GM19043 (cell line): ENCODE data around the gene ANKRD63.

Experiments
- ATAC-seq: cut with Tn5 transposase; IDR thresholded peaks from one replicate; pipeline ENCODE4 v1.9.1; 2021; ENCODE audit warnings: low read depth; ENCODE audit not compliant: unreplicated experiment

ANKRD63 gene

DNA sequence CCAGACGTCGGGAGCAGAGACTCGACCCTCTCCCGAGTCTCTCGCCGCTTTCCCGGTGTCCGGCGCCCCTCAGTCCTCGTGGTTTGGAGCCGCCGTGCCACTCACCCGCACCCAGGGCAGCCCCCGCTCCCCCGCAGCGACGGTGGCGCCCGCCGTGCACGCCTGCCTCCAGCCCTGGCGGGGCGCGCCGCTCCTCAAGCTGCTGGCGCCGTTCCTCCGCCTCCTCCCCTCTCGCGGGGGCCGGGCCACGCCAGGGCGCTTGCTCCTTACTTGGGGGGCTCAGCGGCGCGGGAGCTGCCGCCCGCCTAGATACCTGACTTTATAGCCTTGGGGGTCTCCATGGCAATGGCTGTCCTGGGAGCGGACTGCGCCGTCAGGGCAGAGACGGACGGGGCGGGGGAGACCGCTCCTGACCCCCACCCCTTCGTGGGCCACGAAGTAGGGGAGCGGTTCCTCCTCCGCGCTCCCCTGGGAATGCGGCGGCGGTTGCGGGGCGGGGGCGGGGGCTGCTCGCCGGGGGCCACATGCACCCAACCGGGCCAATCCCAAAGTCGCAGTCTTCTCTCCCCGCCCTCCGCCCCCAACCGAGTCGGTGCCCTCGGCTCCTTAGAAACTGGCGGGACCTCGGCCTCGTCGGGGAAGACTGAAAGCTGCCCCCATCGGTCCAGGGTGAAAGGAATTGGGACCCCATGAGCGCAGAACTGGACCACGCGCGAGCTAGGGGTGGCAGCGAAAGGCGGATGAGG, at the start of gene ANKRD63:
TSS of gene ANKRD63 (minus strand) at position 196 of the 746 bp plus-strand sequence. CDS start 478 bp downstream, outside the sequence.
- no peak for ATAC-seq

DNA sequence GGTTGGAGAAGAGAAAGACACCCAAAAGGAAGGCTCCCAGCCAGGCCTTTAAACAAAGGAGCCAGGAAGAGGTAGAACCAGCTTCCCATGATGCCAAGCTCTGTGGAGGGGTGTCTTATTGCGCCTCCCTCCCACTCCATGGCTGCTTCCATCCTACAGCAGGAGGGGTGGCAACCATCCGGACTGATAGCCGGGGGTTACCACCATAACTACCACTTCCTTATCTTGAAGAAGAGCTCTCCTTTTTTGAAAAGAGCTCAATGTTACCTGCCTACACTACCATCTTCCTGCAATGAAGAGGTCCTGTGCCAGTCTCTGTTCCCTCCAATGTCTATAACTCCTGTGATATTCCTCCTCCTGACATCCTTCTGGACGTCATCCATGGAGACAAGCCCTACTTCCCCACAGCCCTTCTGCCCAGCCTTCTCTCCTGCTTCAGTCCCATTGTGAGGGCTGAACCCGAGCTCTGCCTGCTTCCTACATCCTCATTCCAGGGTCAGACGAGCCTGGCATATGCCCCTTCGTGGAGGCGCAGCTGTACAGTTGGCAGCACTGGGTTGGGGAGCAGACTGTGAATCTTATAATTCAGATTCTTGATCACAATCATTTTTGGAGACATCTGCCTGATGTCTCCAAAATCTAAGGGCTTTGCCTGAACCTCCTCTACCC, 49.4 kb upstream of the ANKRD63 start:
- no peak for ATAC-seq

GRCh38 chr15:40331637-40332036, 48.8 kb upstream of the ANKRD63 start:
- ATAC-seq, result no peak

GRCh38 chr15:40331026-40331425, 48.2 kb upstream of the ANKRD63 start:
- no peak for ATAC-seq

DNA sequence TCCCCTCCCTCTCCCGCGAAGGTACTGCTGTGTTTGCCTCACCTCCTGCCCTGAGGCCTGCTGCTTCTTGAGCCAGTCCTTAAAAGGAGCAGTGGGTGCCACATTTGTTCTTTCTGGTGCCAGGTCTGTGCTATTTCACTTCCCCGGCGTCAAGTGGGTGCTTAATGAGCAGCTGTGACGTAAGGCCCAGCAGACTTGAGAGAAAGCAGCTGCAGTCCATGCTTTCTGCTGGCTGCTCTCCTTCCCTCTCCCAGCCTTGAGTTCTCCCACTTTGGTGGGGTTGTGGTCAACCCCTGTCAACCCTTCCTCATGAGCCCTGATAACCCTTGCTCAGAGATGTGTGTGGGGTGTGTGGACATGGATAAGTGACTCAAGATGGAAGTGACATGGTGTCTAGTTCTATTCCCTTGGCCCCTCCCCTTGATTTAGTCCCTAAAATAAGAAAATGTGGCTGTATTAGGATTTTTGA, 47.5 kb upstream of the ANKRD63 start:
- no peak for ATAC-seq

DNA sequence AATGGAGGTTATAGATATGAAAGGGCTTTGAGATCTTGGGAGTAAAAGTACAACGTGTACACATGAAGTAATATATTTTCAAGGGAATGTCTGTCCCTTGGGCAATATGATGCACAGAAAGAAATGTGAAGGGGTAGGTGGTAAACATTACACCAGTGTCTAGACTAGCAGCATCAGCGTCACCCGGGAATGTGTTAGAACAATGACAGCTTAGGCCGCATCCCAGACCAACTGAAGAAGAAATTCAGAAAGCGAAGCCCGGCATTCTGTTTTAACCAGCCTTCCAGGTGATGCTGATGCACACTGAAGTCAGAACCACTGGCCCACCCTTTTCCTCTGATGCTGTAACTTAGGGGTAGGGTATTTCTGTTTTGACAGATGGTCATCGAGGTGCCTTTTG, 46.9 kb upstream of the ANKRD63 start:
- ATAC-seq, result no peak

- ATAC-seq, result no peak
These were observed 45.9 kb upstream of the ANKRD63 start for GRCh38 chr15:40328751-40329150.

- no peak for ATAC-seq
These were observed 45.3 kb upstream of the ANKRD63 start for GRCh38 chr15:40328176-40328575.

DNA sequence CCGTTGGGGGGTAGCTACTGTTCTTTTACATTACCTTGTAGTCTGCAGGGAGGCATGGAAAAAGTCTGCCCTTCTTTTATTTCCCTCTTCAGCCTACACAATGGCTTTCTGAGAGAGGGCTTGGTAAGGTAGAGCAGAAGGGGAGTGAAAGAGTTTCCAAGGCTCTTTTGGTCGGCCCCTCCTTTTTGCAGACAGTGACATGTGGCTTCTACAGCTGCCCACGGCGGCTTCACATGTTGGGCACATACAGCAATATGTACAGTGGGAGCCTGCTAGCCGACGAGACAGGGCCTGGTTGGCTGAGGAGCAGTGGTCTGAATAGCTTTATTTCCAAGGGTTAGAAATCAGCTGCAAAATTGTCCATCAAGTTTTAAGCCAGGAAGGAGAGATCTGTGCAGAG, 44.6 kb upstream of the ANKRD63 start:
- no peak for ATAC-seq

- no peak for ATAC-seq
These were observed 42.8 kb upstream of the ANKRD63 start for GRCh38 chr15:40325700-40326099.

- ATAC-seq, result no peak
These were observed 42.3 kb upstream of the ANKRD63 start for GRCh38 chr15:40325188-40325587.

- no peak for ATAC-seq
These were observed 41.4 kb upstream of the ANKRD63 start for GRCh38 chr15:40323953-40324937.

DNA sequence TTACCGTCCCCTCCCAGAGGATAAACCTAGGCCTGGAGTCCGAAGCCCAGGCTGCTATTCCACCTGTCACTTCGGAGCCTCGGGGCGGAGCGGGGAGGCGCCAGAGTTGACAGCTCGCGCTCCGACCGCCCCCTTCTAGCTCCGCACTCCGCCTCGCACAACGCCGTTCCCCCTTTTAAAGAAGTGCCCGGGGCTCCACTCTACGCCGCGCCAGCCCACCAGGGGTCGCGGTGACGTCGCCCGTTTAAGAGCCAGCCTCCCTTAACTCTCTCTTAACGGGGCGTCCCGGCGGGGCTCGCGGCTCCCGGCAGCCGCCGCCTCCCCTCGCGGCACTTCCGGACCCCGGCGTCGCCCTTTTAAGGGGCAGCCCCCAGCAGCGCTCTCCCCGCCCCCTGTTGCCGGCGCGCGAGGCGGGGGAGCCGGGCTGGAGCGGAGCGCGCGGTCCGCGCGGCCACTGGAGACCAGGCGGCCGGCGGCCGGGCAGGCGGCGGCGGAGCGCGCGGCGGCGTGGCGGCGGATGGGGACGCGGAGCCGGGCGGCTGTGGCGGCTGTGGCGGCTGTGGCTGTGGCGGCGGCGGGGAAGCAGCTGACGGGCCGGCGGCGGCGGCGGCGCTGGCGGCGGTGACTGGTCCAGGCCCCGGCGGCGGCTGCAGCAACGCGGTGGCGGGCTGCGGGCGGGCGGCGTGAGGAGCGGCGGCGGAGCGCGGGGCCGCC, 40.5 kb upstream of the ANKRD63 start, which contains the start of gene INAFM2:
TSS of gene INAFM2 (plus strand) at position 454 of the 714 bp plus-strand sequence. CDS start 364 bp downstream, outside the sequence.
- peak; percentile 86 for ATAC-seq

GRCh38 chr15:40322531-40323238, 39.8 kb upstream of the ANKRD63 start:
- ATAC-seq, result no peak

DNA sequence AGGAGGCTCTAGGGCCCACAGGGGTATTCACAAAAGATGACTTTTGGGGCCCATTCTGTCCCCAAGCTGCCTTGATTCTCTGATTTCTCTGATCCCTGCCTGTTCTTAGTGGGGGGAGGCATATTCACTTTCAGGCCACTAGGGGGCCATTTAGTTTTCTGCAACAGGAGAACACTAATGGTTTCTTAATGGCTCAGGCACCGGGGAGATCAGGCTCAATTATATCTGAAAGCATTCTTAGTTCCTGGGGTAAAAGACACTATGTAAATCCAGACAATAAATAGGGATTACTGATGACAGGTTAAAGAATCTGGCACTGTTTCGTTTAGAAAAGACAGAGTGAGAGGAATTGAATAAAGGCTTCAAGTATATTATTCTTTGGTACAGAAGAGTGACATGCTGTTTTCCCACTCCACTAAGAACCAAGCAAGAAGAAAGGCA, 38.1 kb upstream of the ANKRD63 start:
- ATAC-seq, result no peak

GRCh38 chr15:40320409-40320808, 37.5 kb upstream of the ANKRD63 start:
- no peak for ATAC-seq

GRCh38 chr15:40317580-40317979, 34.7 kb upstream of the ANKRD63 start:
- no peak for ATAC-seq

DNA sequence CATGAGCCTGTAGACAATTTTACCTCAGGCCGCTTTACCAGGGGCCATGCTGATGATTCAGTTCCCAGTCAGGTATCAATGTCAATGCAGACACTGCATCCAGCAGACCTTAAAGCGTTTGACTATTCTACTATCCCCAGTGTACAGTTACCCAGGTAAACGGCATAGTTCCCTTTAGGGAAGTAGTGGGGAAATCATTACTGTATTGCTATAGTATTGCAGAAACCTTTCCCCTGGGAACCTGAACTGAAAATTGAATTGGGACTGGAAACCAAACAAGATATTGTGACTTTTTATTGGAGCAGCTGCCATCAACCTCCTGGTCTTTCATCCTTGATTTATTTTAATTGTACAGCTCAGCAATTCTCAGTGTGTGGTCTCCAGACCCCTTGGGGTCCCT, 34.1 kb upstream of the ANKRD63 start:
- ATAC-seq, result no peak

DNA sequence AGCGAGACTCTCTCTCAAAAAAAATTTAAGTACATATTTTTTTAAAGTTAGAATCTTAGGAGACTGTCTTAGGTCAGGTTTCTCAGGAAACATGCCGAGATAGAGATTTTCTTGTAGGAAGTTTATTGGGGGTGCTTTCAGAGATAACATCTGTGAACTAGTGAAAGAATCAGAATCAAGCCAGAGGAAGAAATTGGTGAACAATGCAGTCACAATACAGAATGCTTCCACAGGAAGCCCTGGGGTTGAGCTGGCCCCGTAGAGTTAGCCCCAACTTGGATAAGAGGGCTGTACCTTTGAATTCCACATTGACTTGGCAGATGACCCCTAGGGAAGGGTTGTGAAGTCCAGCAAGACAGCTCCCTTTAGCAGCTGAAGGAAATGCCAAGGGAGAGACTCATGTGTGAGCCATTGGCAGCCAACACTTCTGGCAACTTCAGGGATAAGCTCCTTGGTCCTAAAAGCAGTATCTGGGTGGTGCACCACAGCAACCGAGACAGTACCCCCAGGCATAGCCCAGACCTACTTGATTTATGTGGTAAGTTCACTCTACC, 31.9 kb upstream of the ANKRD63 start:
- no peak for ATAC-seq
